Epidermal melanocyte (primary cell): Measurements from ENCODE around the gene TMEM116.
"Not testable (repeated sequence)": the region's sequence is repeated elsewhere in the genome, so short reads cannot be mapped to it uniquely, and the experiment has no call there.

Source experiments
- DNase-seq: peaks from one replicate; pipeline ENCODE4 v3.0.0; 2011; ENCODE audit warnings: low spot score; ENCODE audit not compliant: insufficient read length

The TMEM116 gene

GRCh38 chr12:111976291-111976690 lies 36.7 kb downstream of the TMEM116 start:
- DNase-seq, result no peak

- no peak for DNase-seq
Measured at GRCh38 chr12:111975161-111975931, 37.6 kb downstream of the TMEM116 start.

GRCh38 chr12:111971800-111972199 lies 41.2 kb downstream of the TMEM116 start:
- DNase-seq, result no peak

GRCh38 chr12:111964935-111965334 lies 48.0 kb downstream of the TMEM116 start:
- no peak for DNase-seq

- DNase-seq, result not testable (repeated sequence)
Measured at GRCh38 chr12:111959518-111959917, 53.4 kb downstream of the TMEM116 start.

GRCh38 chr12:111957224-111957623 lies 55.7 kb downstream of the TMEM116 start:
- not testable (repeated sequence) for DNase-seq

GRCh38 chr12:111954969-111955368 lies 58.0 kb downstream of the TMEM116 start:
- no peak for DNase-seq

- no peak for DNase-seq
Measured at GRCh38 chr12:111953455-111953854, 59.5 kb downstream of the TMEM116 start.

- DNase-seq, result not testable (repeated sequence)
Measured at GRCh38 chr12:111952084-111952787, 60.7 kb downstream of the TMEM116 start.

GRCh38 chr12:111950961-111951676 lies 61.8 kb downstream of the TMEM116 start:
- not testable (repeated sequence) for DNase-seq

GRCh38 chr12:111943929-111944328 lies 69.0 kb downstream of the TMEM116 start:
- no peak for DNase-seq

- no peak for DNase-seq
Measured at GRCh38 chr12:111942557-111942956, 70.4 kb downstream of the TMEM116 start.

- DNase-seq, result no peak
Measured at GRCh38 chr12:111937429-111937828, 75.5 kb downstream of the TMEM116 start.

- no peak for DNase-seq
Measured at GRCh38 chr12:111936869-111937268, 76.1 kb downstream of the TMEM116 start.

- DNase-seq, result no peak
Measured at GRCh38 chr12:111932241-111932640, 80.7 kb downstream of the TMEM116 start.

- no peak for DNase-seq
Measured at GRCh38 chr12:111927346-111927745, 85.6 kb downstream of the TMEM116 start.

GRCh38 chr12:111926631-111927030 lies 86.3 kb downstream of the TMEM116 start:
- no peak for DNase-seq

- no peak for DNase-seq
Measured at GRCh38 chr12:111925171-111925570, 87.8 kb downstream of the TMEM116 start.

GRCh38 chr12:111907740-111908139 lies 105.2 kb downstream of the TMEM116 start:
- DNase-seq, result no peak

GRCh38 chr12:111905502-111905901 lies 107.5 kb downstream of the TMEM116 start:
- no peak for DNase-seq

- DNase-seq, result no peak
Measured at GRCh38 chr12:111904446-111904975, 108.5 kb downstream of the TMEM116 start.

- DNase-seq, result no peak
Measured at GRCh38 chr12:111901182-111901581, 111.8 kb downstream of the TMEM116 start.
